ENCODE data around the gene PPP1R13L.

- TF ChIP-seq EZH2phosphoT487 (IDR thresholded peaks at IDR 0.05; ENCODE audit: borderline replicate concordance, low read length) = no peak
- no peak for TF ChIP-seq CTCF (conservative IDR thresholded peaks at IDR 0.05; ENCODE audit: low read depth, low read length)
Measured at GRCh38 chr19:45423033-45423588, 18.2 kb upstream of the PPP1R13L start.
